GM23338 (cell line): Measurements from ENCODE around the gene ART1. TPM values are rescaled to one million over a fixed set of nuclear protein-coding genes. Genes with fewer than 3 reads are reported as not detected.

Source experiments
- ATAC-seq: fragments of 200-7000 bp; cut with Tn5 transposase; 3 replicates; pipeline ENCODE4 v1.9.1; 2020
- DNase-seq: peaks from one replicate; pipeline ENCODE4 v3.0.0-alpha.2; 2015; ENCODE audit warnings: low spot score
- H2AFZ ChIP-seq: fragments of 200-600 bp; sonication (generic); 2 replicates; pipeline ENCODE4 v1.8.0; 2016; ENCODE audit warnings: antibody characterized with exemption, mild to moderate bottlenecking, moderate library complexity
- H3F3A ChIP-seq: fragments of 200-600 bp; sonication (generic); replicated peaks from 2 replicates; pipeline ENCODE4 v1.8.0; 2017; ENCODE audit warnings: antibody characterized with exemption, mixed run types, low read depth
- H3K27ac ChIP-seq: fragments of 200-600 bp; sonication (generic); 2 replicates; pipeline ENCODE4 v1.6.1; 2016; ENCODE audit warnings: low read depth
- H3K27me3 ChIP-seq: fragments of 200-600 bp; sonication (generic); 2 replicates; pipeline ENCODE4 v1.8.0; 2016; ENCODE audit warnings: mild to moderate bottlenecking, mixed run types, moderate library complexity; ENCODE audit not compliant: insufficient read depth
- H3K36me3 ChIP-seq: fragments of 200-600 bp; sonication (generic); 2 replicates; pipeline ENCODE4 v1.8.0; 2016; ENCODE audit warnings: mild to moderate bottlenecking; ENCODE audit not compliant: insufficient read depth
- H3K4me1 ChIP-seq: fragments of 200-600 bp; sonication (generic); 2 replicates; pipeline ENCODE4 v1.8.0; 2016; ENCODE audit warnings: mild to moderate bottlenecking, moderate library complexity; ENCODE audit not compliant: insufficient read depth
- H3K4me2 ChIP-seq: fragments of 200-600 bp; sonication (generic); 2 replicates; pipeline ENCODE4 v1.7.1; 2017; ENCODE audit warnings: mixed run types
- H3K4me3 ChIP-seq: fragments of 200-600 bp; sonication (generic); 2 replicates; pipeline ENCODE4 v1.6.1; 2016; ENCODE audit warnings: mixed run types
- H3K79me2 ChIP-seq: fragments of 200-600 bp; sonication (generic); replicated peaks from 2 replicates; pipeline ENCODE4 v1.8.0; 2017; ENCODE audit warnings: mild to moderate bottlenecking; ENCODE audit not compliant: insufficient read depth
- H3K9me2 ChIP-seq: fragments of 200-600 bp; sonication (generic); 2 replicates; pipeline ENCODE4 v1.8.0; 2017; ENCODE audit not compliant: insufficient read depth
- H4K20me1 ChIP-seq: fragments of 200-600 bp; sonication (generic); replicated peaks from 2 replicates; pipeline ENCODE4 v1.8.0; 2017; ENCODE audit warnings: mild to moderate bottlenecking; ENCODE audit not compliant: insufficient read depth
- H3K27ac Mint-ChIP-seq: 2 replicates; pipeline ENCODE4 v1.8.0; 2020; ENCODE audit warnings: inconsistent platforms, mild to moderate bottlenecking, moderate library complexity, mixed read lengths
- H3K27me3 Mint-ChIP-seq: 3 replicates; pipeline ENCODE4 v1.8.0; 2022; ENCODE audit warnings: low read depth, mild to moderate bottlenecking, moderate library complexity, mixed read lengths, inconsistent platforms; ENCODE audit not compliant: insufficient read depth, poor library complexity
- H3K36me3 Mint-ChIP-seq: 3 replicates; pipeline ENCODE4 v1.8.0; 2021; ENCODE audit warnings: low read depth, mild to moderate bottlenecking, inconsistent platforms, moderate library complexity, mixed read lengths
- H3K4me1 Mint-ChIP-seq: 3 replicates; pipeline ENCODE4 v1.8.0; 2020; ENCODE audit warnings: mild to moderate bottlenecking, inconsistent platforms, mixed read lengths
- H3K4me3 Mint-ChIP-seq: 3 replicates; pipeline ENCODE4 v1.8.0; 2021; ENCODE audit warnings: moderate library complexity, mild to moderate bottlenecking, inconsistent platforms, mixed read lengths
- H3K9me3 Mint-ChIP-seq: 3 replicates; pipeline ENCODE4 v1.8.0; 2020; ENCODE audit warnings: moderate library complexity, mild to moderate bottlenecking, inconsistent platforms, mixed read lengths
- CREB1 ChIP-seq: fragments of 250-450 bp; sonication (Bioruptor Pico); IDR thresholded peaks from 2 replicates; pipeline ENCODE4 v1.5.0; 2020; ENCODE audit warnings: low read depth, mild to moderate bottlenecking, moderate library complexity
- EZH2 ChIP-seq: fragments of 200-600 bp; sonication (generic); IDR thresholded peaks from one replicate; pipeline ENCODE4 v1.8.0; 2017; ENCODE audit warnings: antibody characterized with exemption, mild to moderate bottlenecking, low read depth; ENCODE audit not compliant: unreplicated experiment
- EZH2phosphoT487 ChIP-seq: fragments of 200-600 bp; sonication (generic); IDR thresholded peaks from one replicate; pipeline ENCODE4 v1.8.1; 2018; ENCODE audit warnings: antibody characterized with exemption; ENCODE audit not compliant: unreplicated experiment
- JUNB ChIP-seq: IDR thresholded peaks from one replicate; pipeline ENCODE4 v1.6.1; 2016; ENCODE audit warnings: antibody characterized with exemption; ENCODE audit not compliant: unreplicated experiment
- NANOG ChIP-seq: IDR thresholded peaks from 2 replicates; pipeline ENCODE4 v1.6.1; 2016; ENCODE audit warnings: antibody characterized with exemption, borderline replicate concordance
- POLR2AphosphoS5 ChIP-seq: IDR thresholded peaks from 2 replicates; pipeline ENCODE4 v1.6.1; 2016; ENCODE audit warnings: antibody characterized with exemption, low read depth
- STAT1 ChIP-seq: IDR thresholded peaks from one replicate; pipeline ENCODE4 v1.6.1; 2016; ENCODE audit warnings: antibody characterized with exemption; ENCODE audit not compliant: unreplicated experiment
- ZNF331 ChIP-seq: fragments of 250-450 bp; sonication (Bioruptor Pico); IDR thresholded peaks from 2 replicates; pipeline ENCODE4 v1.5.0; 2020; ENCODE audit warnings: low read depth, mild to moderate bottlenecking, moderate library complexity
- polyA plus RNA-seq: library from polyadenylated mRNA; unstranded; fragments of >200 nt; fragmentation: Nextera tagmentation; extraction: Ambion mirVana; gene quantifications from 2 replicates; pipeline ENCODE4 v1.2.1, GENCODE V29; 2016
- total RNA-seq: library from RNA; depleted of rRNA; stranded (reverse); fragments of >200 nt; shearing (Covaris generic); gene quantifications from 2 replicates; pipeline ENCODE4 v1.2.3, GENCODE V29; 2014
- TF ChIP-seq, protein P1 (sequence below): fragments of 250-450 bp; sonication (Bioruptor Pico); IDR thresholded peaks from 2 replicates; pipeline ENCODE4 v1.5.0; 2020; ENCODE audit warnings: mild to moderate bottlenecking, moderate library complexity
- TF ChIP-seq, protein P2 (sequence below): IDR thresholded peaks from 2 replicates; pipeline ENCODE4 v1.6.1; 2016; ENCODE audit warnings: antibody characterized with exemption
- TF ChIP-seq, protein P3 (sequence below): IDR thresholded peaks from one replicate; pipeline ENCODE4 v1.6.1; 2018; ENCODE audit warnings: antibody characterized with exemption; ENCODE audit not compliant: unreplicated experiment

The ART1 gene
- total and polyA plus RNA-seq, 2 experiments from 2014 or later = not detected

DNA sequence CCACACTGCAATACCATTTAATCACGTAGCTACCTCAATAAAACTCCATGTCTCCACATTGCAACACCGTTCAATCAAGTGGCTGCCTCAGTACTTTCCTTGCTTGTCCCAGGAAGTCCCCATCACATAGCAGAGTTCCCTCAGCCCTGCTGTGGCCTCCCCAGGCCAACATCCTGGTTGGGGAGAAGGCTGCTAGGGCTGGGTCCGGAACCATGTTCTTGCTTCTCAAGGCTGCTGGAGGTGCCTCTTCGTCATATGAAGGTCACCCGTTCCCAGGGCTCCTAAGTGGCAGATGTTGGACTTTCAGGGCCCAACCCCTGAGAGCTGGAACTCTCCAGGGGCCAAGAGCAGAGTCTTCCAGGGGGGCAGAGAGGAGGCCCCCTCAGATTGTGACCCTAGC is 6.4 kb upstream of the ART1 start (continued):
- TF ChIP-seq, protein P1, sequence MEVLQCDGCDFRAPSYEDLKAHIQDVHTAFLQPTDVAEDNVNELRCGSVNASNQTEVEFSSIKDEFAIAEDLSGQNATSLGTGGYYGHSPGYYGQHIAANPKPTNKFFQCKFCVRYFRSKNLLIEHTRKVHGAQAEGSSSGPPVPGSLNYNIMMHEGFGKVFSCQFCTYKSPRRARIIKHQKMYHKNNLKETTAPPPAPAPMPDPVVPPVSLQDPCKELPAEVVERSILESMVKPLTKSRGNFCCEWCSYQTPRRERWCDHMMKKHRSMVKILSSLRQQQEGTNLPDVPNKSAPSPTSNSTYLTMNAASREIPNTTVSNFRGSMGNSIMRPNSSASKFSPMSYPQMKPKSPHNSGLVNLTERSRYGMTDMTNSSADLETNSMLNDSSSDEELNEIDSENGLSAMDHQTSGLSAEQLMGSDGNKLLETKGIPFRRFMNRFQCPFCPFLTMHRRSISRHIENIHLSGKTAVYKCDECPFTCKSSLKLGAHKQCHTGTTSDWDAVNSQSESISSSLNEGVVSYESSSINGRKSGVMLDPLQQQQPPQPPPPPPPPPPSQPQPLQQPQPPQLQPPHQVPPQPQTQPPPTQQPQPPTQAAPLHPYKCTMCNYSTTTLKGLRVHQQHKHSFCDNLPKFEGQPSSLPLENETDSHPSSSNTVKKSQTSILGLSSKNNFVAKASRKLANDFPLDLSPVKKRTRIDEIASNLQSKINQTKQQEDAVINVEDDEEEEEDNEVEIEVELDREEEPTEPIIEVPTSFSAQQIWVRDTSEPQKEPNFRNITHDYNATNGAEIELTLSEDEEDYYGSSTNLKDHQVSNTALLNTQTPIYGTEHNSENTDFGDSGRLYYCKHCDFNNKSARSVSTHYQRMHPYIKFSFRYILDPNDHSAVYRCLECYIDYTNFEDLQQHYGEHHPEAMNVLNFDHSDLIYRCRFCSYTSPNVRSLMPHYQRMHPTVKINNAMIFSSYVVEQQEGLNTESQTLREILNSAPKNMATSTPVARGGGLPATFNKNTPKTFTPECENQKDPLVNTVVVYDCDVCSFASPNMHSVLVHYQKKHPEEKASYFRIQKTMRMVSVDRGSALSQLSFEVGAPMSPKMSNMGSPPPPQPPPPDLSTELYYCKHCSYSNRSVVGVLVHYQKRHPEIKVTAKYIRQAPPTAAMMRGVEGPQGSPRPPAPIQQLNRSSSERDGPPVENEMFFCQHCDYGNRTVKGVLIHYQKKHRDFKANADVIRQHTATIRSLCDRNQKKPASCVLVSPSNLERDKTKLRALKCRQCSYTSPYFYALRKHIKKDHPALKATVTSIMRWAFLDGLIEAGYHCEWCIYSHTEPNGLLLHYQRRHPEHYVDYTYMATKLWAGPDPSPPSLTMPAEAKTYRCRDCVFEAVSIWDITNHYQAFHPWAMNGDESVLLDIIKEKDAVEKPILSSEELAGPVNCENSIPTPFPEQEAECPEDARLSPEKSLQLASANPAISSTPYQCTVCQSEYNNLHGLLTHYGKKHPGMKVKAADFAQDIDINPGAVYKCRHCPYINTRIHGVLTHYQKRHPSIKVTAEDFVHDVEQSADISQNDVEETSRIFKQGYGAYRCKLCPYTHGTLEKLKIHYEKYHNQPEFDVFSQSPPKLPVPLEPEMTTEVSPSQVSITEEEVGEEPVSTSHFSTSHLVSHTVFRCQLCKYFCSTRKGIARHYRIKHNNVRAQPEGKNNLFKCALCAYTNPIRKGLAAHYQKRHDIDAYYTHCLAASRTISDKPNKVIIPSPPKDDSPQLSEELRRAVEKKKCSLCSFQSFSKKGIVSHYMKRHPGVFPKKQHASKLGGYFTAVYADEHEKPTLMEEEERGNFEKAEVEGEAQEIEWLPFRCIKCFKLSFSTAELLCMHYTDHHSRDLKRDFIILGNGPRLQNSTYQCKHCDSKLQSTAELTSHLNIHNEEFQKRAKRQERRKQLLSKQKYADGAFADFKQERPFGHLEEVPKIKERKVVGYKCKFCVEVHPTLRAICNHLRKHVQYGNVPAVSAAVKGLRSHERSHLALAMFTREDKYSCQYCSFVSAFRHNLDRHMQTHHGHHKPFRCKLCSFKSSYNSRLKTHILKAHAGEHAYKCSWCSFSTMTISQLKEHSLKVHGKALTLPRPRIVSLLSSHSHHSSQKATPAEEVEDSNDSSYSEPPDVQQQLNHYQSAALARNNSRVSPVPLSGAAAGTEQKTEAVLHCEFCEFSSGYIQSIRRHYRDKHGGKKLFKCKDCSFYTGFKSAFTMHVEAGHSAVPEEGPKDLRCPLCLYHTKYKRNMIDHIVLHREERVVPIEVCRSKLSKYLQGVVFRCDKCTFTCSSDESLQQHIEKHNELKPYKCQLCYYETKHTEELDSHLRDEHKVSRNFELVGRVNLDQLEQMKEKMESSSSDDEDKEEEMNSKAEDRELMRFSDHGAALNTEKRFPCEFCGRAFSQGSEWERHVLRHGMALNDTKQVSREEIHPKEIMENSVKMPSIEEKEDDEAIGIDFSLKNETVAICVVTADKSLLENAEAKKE (CRISPR knock-in tag) = no peak
- TF ChIP-seq POLR2AphosphoS5 (no peak), NANOG (no peak), JUNB (no peak)
- TF ChIP-seq, protein P2, sequence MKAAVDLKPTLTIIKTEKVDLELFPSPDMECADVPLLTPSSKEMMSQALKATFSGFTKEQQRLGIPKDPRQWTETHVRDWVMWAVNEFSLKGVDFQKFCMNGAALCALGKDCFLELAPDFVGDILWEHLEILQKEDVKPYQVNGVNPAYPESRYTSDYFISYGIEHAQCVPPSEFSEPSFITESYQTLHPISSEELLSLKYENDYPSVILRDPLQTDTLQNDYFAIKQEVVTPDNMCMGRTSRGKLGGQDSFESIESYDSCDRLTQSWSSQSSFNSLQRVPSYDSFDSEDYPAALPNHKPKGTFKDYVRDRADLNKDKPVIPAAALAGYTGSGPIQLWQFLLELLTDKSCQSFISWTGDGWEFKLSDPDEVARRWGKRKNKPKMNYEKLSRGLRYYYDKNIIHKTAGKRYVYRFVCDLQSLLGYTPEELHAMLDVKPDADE = no peak

DNA sequence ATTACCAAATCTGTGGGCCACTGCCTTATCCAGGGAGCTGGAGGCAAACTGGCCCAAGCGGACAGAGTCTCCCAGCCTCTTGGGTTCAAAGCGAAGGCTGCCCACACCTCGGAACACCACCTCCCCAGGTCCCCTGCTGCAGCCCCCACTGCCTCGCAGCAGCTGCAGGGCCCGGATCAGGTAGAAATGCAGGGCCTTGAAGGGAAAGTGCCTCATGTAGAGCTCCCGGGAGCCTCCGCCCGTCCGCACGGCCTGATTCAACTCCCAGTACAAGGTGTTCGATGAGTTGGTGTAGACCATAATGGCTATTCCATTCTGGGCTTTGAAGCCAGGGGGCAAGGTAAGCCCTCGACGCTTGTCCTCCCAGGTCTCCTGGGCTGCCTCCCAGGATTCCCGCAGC is 5.1 kb upstream of the ART1 start:
- Mint-ChIP-seq H3K36me3 (peaks cover 14% of the 10 kb centered on the region), H3K27me3 (peaks cover 38% of the 10 kb centered on the region), H3K4me3 (no peak overlapping the region), H3K4me1 (peaks cover 9% of the 10 kb centered on the region; the same call in 2 of the 3 replicates), H3K9me3 (peaks cover 13% of the 10 kb centered on the region), H3K27ac (no peak overlapping the region)
- no peaks in the 10 kb centered on the region; the same call in 1 of the 2 replicates for H3K4me1 ChIP-seq
- DNase-seq (no peak), ATAC-seq (no peak)
- H3K27ac ChIP-seq = no peak overlapping the region
- H3K79me2 ChIP-seq = no peaks in the 10 kb centered on the region
- H3K36me3 ChIP-seq = no peaks in the 10 kb centered on the region
- peaks cover 8% of the 10 kb centered on the region; the same call in 1 of the 2 replicates for H3K27me3 ChIP-seq
- no peak overlapping the region for H3K4me2 ChIP-seq
- H3K9me2 ChIP-seq = no peaks in the 10 kb centered on the region
- H3K4me3 ChIP-seq = no peak overlapping the region
- H2AFZ ChIP-seq = no peak overlapping the region
- H3F3A ChIP-seq = peaks cover 12% of the 10 kb centered on the region; the same call in 1 of the 2 replicates
- no peaks in the 10 kb centered on the region for H4K20me1 ChIP-seq
- TF ChIP-seq STAT1 (no peak), EZH2 (no peak), EZH2phosphoT487 (no peak), CREB1 (CRISPR knock-in tag) (no peak), JUNB (no peak), NANOG (no peak), POLR2AphosphoS5 (no peak), ZNF331 (CRISPR knock-in tag) (no peak)
- TF ChIP-seq, protein P2 = no peak
- TF ChIP-seq, protein P3, sequence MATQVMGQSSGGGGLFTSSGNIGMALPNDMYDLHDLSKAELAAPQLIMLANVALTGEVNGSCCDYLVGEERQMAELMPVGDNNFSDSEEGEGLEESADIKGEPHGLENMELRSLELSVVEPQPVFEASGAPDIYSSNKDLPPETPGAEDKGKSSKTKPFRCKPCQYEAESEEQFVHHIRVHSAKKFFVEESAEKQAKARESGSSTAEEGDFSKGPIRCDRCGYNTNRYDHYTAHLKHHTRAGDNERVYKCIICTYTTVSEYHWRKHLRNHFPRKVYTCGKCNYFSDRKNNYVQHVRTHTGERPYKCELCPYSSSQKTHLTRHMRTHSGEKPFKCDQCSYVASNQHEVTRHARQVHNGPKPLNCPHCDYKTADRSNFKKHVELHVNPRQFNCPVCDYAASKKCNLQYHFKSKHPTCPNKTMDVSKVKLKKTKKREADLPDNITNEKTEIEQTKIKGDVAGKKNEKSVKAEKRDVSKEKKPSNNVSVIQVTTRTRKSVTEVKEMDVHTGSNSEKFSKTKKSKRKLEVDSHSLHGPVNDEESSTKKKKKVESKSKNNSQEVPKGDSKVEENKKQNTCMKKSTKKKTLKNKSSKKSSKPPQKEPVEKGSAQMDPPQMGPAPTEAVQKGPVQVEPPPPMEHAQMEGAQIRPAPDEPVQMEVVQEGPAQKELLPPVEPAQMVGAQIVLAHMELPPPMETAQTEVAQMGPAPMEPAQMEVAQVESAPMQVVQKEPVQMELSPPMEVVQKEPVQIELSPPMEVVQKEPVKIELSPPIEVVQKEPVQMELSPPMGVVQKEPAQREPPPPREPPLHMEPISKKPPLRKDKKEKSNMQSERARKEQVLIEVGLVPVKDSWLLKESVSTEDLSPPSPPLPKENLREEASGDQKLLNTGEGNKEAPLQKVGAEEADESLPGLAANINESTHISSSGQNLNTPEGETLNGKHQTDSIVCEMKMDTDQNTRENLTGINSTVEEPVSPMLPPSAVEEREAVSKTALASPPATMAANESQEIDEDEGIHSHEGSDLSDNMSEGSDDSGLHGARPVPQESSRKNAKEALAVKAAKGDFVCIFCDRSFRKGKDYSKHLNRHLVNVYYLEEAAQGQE = no peak
